K562 (cell line): ENCODE data around the gene FABP7. TPM values are rescaled to one million over a fixed set of nuclear protein-coding genes. Genes with fewer than 3 reads are reported as not detected.

Experiments
- ATAC-seq: fragments of 200-7000 bp; cut with Tn5 transposase; 3 replicates; pipeline ENCODE4 v1.9.1; 2020; ENCODE audit warnings: moderate library complexity
- BruUV-seq: library from RNA; stranded (reverse); fragments of 400-500 nt; replicated peaks from 2 replicates; lab custom pipeline; 2021; lab: Mats Ljungman, UMichigan
- CTCF ChIA-PET: fragments of 300-600 bp; formaldehyde crosslinking; extraction: SDS; loops from one replicate; lab custom pipeline; 2021; ENCODE audit warnings: low intra/inter-chr PET ratio; lab: Yijun Ruan, JAX
- POLR2A ChIA-PET: fragments of 300-600, 350-650 bp; sonication (Branson Sonifier 250); formaldehyde crosslinking; extraction: SDS; loops from one replicate; lab custom pipeline; 2021; ENCODE audit warnings: antibody characterized with exemption, inconsistent platforms; lab: Yijun Ruan, JAX
- DNase-seq, 4 experiments: peaks; one replicate each; pipeline versions ENCODE4 v3.0.0 to v3.0.0-alpha.2; 2011 to 2018; ENCODE audit warnings: low spot score in 3 of 4, mixed read lengths in 3 of 4; ENCODE audit errors: extremely low read depth in 1 of 4
- FAIRE-seq: peaks from 2 replicates; lab custom pipeline; 2011; peaks lifted over from hg19 to GRCh38; lab: Jason Lieb, UNC
- H2AFZ ChIP-seq: 2 replicates; pipeline ENCODE4 v1.6.0; 2011; ENCODE audit warnings: low read depth, low read length, control low read depth, inconsistent platforms
- H3K27ac ChIP-seq: fragments of 200-600 bp; 3 replicates; pipeline ENCODE4 v1.8.0; 2011; ENCODE audit warnings: low read depth, mild to moderate bottlenecking, control low read depth, inconsistent platforms, low read length, moderate library complexity, mixed read lengths; ENCODE audit errors: extremely low read depth
- H3K27me3 ChIP-seq, 2 experiments: fragments of 300-600 bp in 1 of 2; 2 replicates in 1 of 2; 3 replicates in 1 of 2; pipeline versions ENCODE4 v1.6.0 to v1.8.0; 2011; ENCODE audit warnings: inconsistent platforms in 2 of 2, low read length in 2 of 2, mild to moderate bottlenecking in 1 of 2, mixed read lengths in 1 of 2, moderate library complexity in 1 of 2; ENCODE audit not compliant: control insufficient read depth in 2 of 2, insufficient read depth in 2 of 2
- H3K36me3 ChIP-seq: fragments of 300-600 bp; 3 replicates; pipeline ENCODE4 v1.8.0; 2011; ENCODE audit warnings: mild to moderate bottlenecking, low read length, inconsistent platforms; ENCODE audit not compliant: control insufficient read depth, insufficient read depth
- H3K4me1 ChIP-seq, 2 experiments: fragments of 200-600 bp in 1 of 2; replicated peaks in 1 of 2; 2 replicates in 1 of 2; 3 replicates in 1 of 2; pipeline versions ENCODE4 v1.5.1 to v1.8.0; 2011; ENCODE audit warnings: inconsistent platforms in 2 of 2, low read length in 2 of 2, mild to moderate bottlenecking in 1 of 2, mixed read lengths in 1 of 2, moderate library complexity in 1 of 2; ENCODE audit not compliant: control insufficient read depth in 2 of 2, insufficient read depth in 2 of 2
- H3K4me2 ChIP-seq: 2 replicates; pipeline ENCODE4 v1.6.1; 2011; ENCODE audit warnings: low read length, control low read depth, inconsistent platforms, mixed read lengths; ENCODE audit not compliant: insufficient read depth
- H3K4me3 ChIP-seq: fragments of 200-600 bp; sonication (generic), shearing (Covaris generic); 2 replicates; pipeline ENCODE4 v1.5.1; 2016; ENCODE audit warnings: control low read depth, inconsistent platforms
- H3K79me2 ChIP-seq: fragments of 200-600 bp; 3 replicates; pipeline ENCODE4 v1.8.0; 2011; ENCODE audit warnings: low read length, inconsistent platforms; ENCODE audit not compliant: control insufficient read depth, insufficient read depth
- H3K9ac ChIP-seq, 2 experiments: 2 replicates each; pipeline versions ENCODE4 v1.6.0 to v1.6.1; 2011; ENCODE audit warnings: low read depth in 2 of 2, low read length in 2 of 2, control low read depth in 1 of 2, inconsistent platforms in 1 of 2, mild to moderate bottlenecking in 1 of 2, mixed read lengths in 1 of 2; ENCODE audit not compliant: insufficient read depth in 1 of 2
- H3K9me1 ChIP-seq: one replicate; pipeline ENCODE4 v1.6.0; 2011; ENCODE audit warnings: inconsistent platforms, mild to moderate bottlenecking, low read length, moderate library complexity; ENCODE audit not compliant: control insufficient read depth, insufficient read depth
- H3K9me3 ChIP-seq: replicated peaks from 2 replicates; pipeline ENCODE4 v1.5.1; 2011; ENCODE audit warnings: low read depth, low read length, inconsistent platforms; ENCODE audit not compliant: control insufficient read depth, insufficient read depth
- H4K20me1 ChIP-seq: replicated peaks from 2 replicates; pipeline ENCODE4 v1.6.1; 2011; ENCODE audit warnings: low read length, inconsistent platforms, mixed read lengths; ENCODE audit not compliant: control insufficient read depth, insufficient read depth
- CCNT2 ChIP-seq: IDR thresholded peaks from 2 replicates; pipeline ENCODE4 v1.6.1; 2011; ENCODE audit warnings: borderline replicate concordance, low read depth, mild to moderate bottlenecking, moderate library complexity, mixed read lengths, low read length; ENCODE audit not compliant: insufficient read length; ENCODE audit errors: extremely low read depth
- ELK3 ChIP-seq: fragments of 450-650 bp; formaldehyde crosslinking; IDR thresholded peaks from 2 replicates; pipeline ENCODE4 v1.4.0; 2020; ENCODE audit warnings: mild to moderate bottlenecking
- FIP1L1 ChIP-seq: fragments of 200-400 bp; formaldehyde crosslinking; IDR thresholded peaks from 2 replicates; pipeline ENCODE4 v1.6.1; 2018; ENCODE audit warnings: mild to moderate bottlenecking, low read depth, low read length; ENCODE audit not compliant: poor library complexity, severe bottlenecking
- HOMEZ ChIP-seq: fragments of 250-450 bp; sonication (Bioruptor Pico); IDR thresholded peaks from 2 replicates; pipeline ENCODE4 v1.4.0; 2020; ENCODE audit warnings: mild to moderate bottlenecking, moderate library complexity
- POLR2B ChIP-seq: fragments of 450-650 bp; IDR thresholded peaks from 2 replicates; pipeline ENCODE4 v1.6.1; 2018; ENCODE audit warnings: low read depth; ENCODE audit not compliant: partially characterized antibody
- STAG1 ChIP-seq: sonication (generic); formaldehyde crosslinking; IDR thresholded peaks from 2 replicates; pipeline ENCODE4 v1.5.0; 2020; ENCODE audit warnings: missing genetic modification reagents, borderline replicate concordance
- ZNF146 ChIP-seq: IDR thresholded peaks from one replicate; pipeline ENCODE4 v1.6.1; 2018; ENCODE audit warnings: missing compliant biosample characterization; ENCODE audit not compliant: unreplicated experiment
- ZNF175 ChIP-seq: fragments of 200-800 bp; sonication (Bioruptor generic); IDR thresholded peaks from 2 replicates; pipeline ENCODE4 v1.6.1; 2016; ENCODE audit warnings: low read depth, mild to moderate bottlenecking, missing genetic modification characterization, missing compliant biosample characterization
- ZNF3 ChIP-seq: fragments of 250-450 bp; sonication (Bioruptor Pico); IDR thresholded peaks from 2 replicates; pipeline ENCODE4 v1.5.0; 2021; ENCODE audit warnings: mild to moderate bottlenecking, moderate library complexity
- ZNF407 ChIP-seq: fragments of 450-650 bp; IDR thresholded peaks from 2 replicates; pipeline ENCODE4 v1.6.1; 2016; ENCODE audit warnings: low read depth
- ZNF444 ChIP-seq: fragments of 250-450 bp; sonication (Bioruptor Pico); IDR thresholded peaks from 2 replicates; pipeline ENCODE4 v1.4.0; 2020; ENCODE audit warnings: mild to moderate bottlenecking, moderate library complexity
- WGBS: fragments of 100-300 bp; shearing (Covaris generic); methylation state at CpG from one replicate; pipeline ENCODE4 v1.1.6; 2016; ENCODE audit warnings: low coverage, mixed read lengths; ENCODE audit not compliant: insufficient coverage; ENCODE audit errors: missing lambda C conversion rate; 5-methylcytosine and 5-hydroxymethylcytosine counted together
- in situ Hi-C: fragments of 300-500 bp; cut with MboI; formaldehyde crosslinking; loops from 4 replicates; pipeline ENCODE4 v1.15.0; 2018; ENCODE audit warnings: inconsistent platforms, mixed read lengths
- intact Hi-C: fragments of 100-400 bp; cut with micrococcal nuclease; formaldehyde crosslinking; loops from 2 replicates; pipeline ENCODE4 v1.14.2; 2022
- polyA plus RNA-seq, 8 experiments: library from polyadenylated mRNA; depleted of rRNA in 4 of 8; stranded (reverse) in 5 of 8; unstranded in 3 of 8; fragments of >200 nt; fragmentation: Nextera tagmentation in 2 of 8; fragmentation: Illumina TruSeq in 1 of 8; extraction: Ambion mirVana in 2 of 8; extraction: Trizol in 1 of 8; gene quantifications; 2 replicates each; pipeline versions ENCODE4 v1.2.1 to v1.2.3, GENCODE V29; 2011 to 2014; ENCODE audit warnings: inconsistent platforms in 1 of 8, missing spikeins in 1 of 8
- total RNA-seq, 7 experiments: library from RNA; depleted of rRNA in 6 of 7; stranded (reverse); fragments of >200 nt in 6 of 7; fragmentation: Illumina TruSeq in 2 of 7; extraction: Trizol in 2 of 7; gene quantifications; 2 replicates each; pipeline versions ENCODE4 v1.2.1 to v1.2.3, GENCODE V29; 2011 to 2021; ENCODE audit warnings: low replicate concordance in 1 of 7

FABP7 gene
- total and polyA plus RNA-seq, 9 of the 15 experiments (the other 6 are each of a cell fraction or from before 2014, with no cell fraction given) = 0.07 to 0.14 TPM; not detected in 7

DNA sequence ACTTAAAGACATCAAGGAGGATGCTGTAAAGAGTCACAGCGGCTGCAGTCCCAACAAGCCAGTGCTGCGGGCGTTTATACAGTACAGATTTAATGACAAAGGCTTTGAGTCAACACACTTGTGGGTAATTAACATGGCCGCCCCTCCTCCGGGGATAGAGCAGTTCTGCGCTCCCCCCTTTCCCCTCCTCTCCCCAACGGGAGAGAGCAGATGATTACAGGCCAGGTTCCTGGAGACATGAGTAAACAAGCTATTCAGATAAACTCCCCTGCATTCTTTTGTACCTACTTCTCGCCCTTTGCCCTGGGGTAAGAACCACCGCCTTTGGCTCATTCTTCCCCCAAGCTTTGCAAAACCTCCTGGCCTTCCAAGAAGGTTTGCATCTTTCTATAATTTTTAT lies 23.6 kb upstream of the FABP7 start:
- Histone ChIP-seq H3K27me3 (no peaks in the 10 kb centered on the region), H3K9ac (no peak overlapping the region), H3K9me1 (no peaks in the 10 kb centered on the region), H3K79me2 (no peaks in the 10 kb centered on the region), H3K4me1 (no peaks in the 10 kb centered on the region), H3K4me2 (no peak overlapping the region), H3K27ac (no peak overlapping the region), H4K20me1 (no peaks in the 10 kb centered on the region), H3K4me3 (no peak overlapping the region), H3K36me3 (no peaks in the 10 kb centered on the region), H2AFZ (no peak overlapping the region), H3K9me3 (no peaks in the 10 kb centered on the region)
- WGBS = 10% methylated on average over 7 of the region's 9 CpGs
- BruUV-seq = no TSS peak
- FAIRE-seq (no peak), DNase-seq (no peak), ATAC-seq (no peak)
- ChIA-PET CTCF (no interaction called here), POLR2A (no interaction called here)
- in situ Hi-C loops (no loop called here), intact Hi-C loops (no loop called here)
- TF ChIP-seq HOMEZ (CRISPR knock-in tag) (no peak), POLR2B (no peak), ZNF146 (CRISPR knock-in tag) (no peak), ZNF407 (no peak), FIP1L1 (no peak), ZNF175 (CRISPR knock-in tag) (no peak), CCNT2 (no peak), ZNF3 (CRISPR knock-in tag) (no peak), ELK3 (no peak), STAG1 (CRISPR knock-in tag) (no peak), ZNF444 (CRISPR knock-in tag) (no peak)
